SJSA1 (cell line): ENCODE data around the gene NRN1L. TPM values are rescaled to one million over a fixed set of nuclear protein-coding genes. Genes with fewer than 3 reads are reported as not detected.

ENCODE experiments used
- DNase-seq, 2 experiments: peaks; one replicate each; pipeline ENCODE4 v3.0.0-alpha.2; 2015 to 2020; ENCODE audit warnings: low spot score in 2 of 2, low read depth in 1 of 2
- H3K27ac ChIP-seq: fragments of 250-450 bp; sonication (Bioruptor Pico); 2 replicates; pipeline ENCODE4 v1.5.1; 2020; ENCODE audit warnings: mild to moderate bottlenecking, moderate library complexity
- H3K27me3 ChIP-seq: fragments of 250-450 bp; sonication (Bioruptor Pico); replicated peaks from 2 replicates; pipeline ENCODE4 v1.5.1; 2020; ENCODE audit warnings: mild to moderate bottlenecking, moderate library complexity
- H3K36me3 ChIP-seq: fragments of 250-450 bp; sonication (Bioruptor Pico); 2 replicates; pipeline ENCODE4 v1.5.1; 2020; ENCODE audit warnings: mild to moderate bottlenecking
- H3K4me1 ChIP-seq: fragments of 250-450 bp; sonication (Bioruptor Pico); replicated peaks from 2 replicates; pipeline ENCODE4 v1.6.1; 2021; ENCODE audit warnings: mild to moderate bottlenecking
- H3K4me3 ChIP-seq: fragments of 250-450 bp; sonication (Bioruptor Pico); 2 replicates; pipeline ENCODE4 v1.5.1; 2020; ENCODE audit warnings: mild to moderate bottlenecking
- H3K9me3 ChIP-seq: fragments of 250-450 bp; sonication (Bioruptor Pico); replicated peaks from 2 replicates; pipeline ENCODE4 v1.5.1; 2020; ENCODE audit warnings: mild to moderate bottlenecking
- total RNA-seq: library from RNA; depleted of rRNA; stranded (reverse); fragments of >200 nt; shearing (Covaris generic); gene quantifications from 2 replicates; pipeline ENCODE4 v1.2.3, GENCODE V29; 2014

The NRN1L gene
- total RNA-seq, 1 experiment from 2014 or later: not detected

GRCh38 chr16:67882374-67883145 lies 2.1 kb upstream of the NRN1L start:
- Histone ChIP-seq H3K36me3 (peaks cover 86% of the 10 kb centered on the region), H3K9me3 (no peaks in the 10 kb centered on the region), H3K27ac (no peak overlapping the region), H3K4me3 (no peak overlapping the region), H3K27me3 (no peaks in the 10 kb centered on the region), H3K4me1 (no peaks in the 10 kb centered on the region)
- DNase-seq: no peak

GRCh38 chr16:67883146-67883871 lies 1.4 kb upstream of the NRN1L start:
- Histone ChIP-seq H3K9me3 (no peaks in the 10 kb centered on the region), H3K27me3 (no peaks in the 10 kb centered on the region), H3K27ac (no peak overlapping the region), H3K4me3 (no peak overlapping the region), H3K4me1 (no peaks in the 10 kb centered on the region), H3K36me3 (peaks cover 78% of the 10 kb centered on the region)
- no peak for DNase-seq

- DNase-seq: peak; percentile 37 to 63
- Histone ChIP-seq H3K9me3 (no peaks in the 10 kb centered on the region), H3K4me1 (no peaks in the 10 kb centered on the region)
Observed at GRCh38 chr16:67883872-67884261, 818 bp upstream of the NRN1L start.

GRCh38 chr16:67885545-67885944 lies 860 bp downstream of the NRN1L start:
- Histone ChIP-seq H3K27me3 (no peaks in the 10 kb centered on the region), H3K4me3 (no peak overlapping the region), H3K27ac (no peak overlapping the region), H3K36me3 (peaks cover 56% of the 10 kb centered on the region), H3K9me3 (no peaks in the 10 kb centered on the region), H3K4me1 (no peaks in the 10 kb centered on the region)
- no peak for DNase-seq

More at GRCh38 chr16:67883872-67884261, 818 bp upstream of the NRN1L start:
- Histone ChIP-seq H3K4me3 (no peak overlapping the region), H3K27ac (no peak overlapping the region), H3K36me3 (peaks cover 73% of the 10 kb centered on the region), H3K27me3 (no peaks in the 10 kb centered on the region)

- Histone ChIP-seq H3K4me1 (no peaks in the 10 kb centered on the region), H3K4me3 (no peak overlapping the region), H3K27ac (no peak overlapping the region), H3K36me3 (peaks cover 52% of the 10 kb centered on the region), H3K9me3 (no peaks in the 10 kb centered on the region), H3K27me3 (no peaks in the 10 kb centered on the region)
- DNase-seq: no peak
Observed at GRCh38 chr16:67885976-67886375, 1.3 kb downstream of the NRN1L start.

- Histone ChIP-seq H3K4me3 (no peak overlapping the region), H3K4me1 (no peaks in the 10 kb centered on the region), H3K9me3 (no peaks in the 10 kb centered on the region), H3K27ac (no peak overlapping the region), H3K36me3 (peaks cover 47% of the 10 kb centered on the region), H3K27me3 (no peaks in the 10 kb centered on the region)
- no peak for DNase-seq
Observed at GRCh38 chr16:67886387-67886786, 1.7 kb downstream of the NRN1L start.

GRCh38 chr16:67888331-67888730 lies 3.6 kb downstream of the NRN1L start:
- Histone ChIP-seq H3K9me3 (peaks cover 2% of the 10 kb centered on the region; the same call in 1 of the 2 replicates), H3K36me3 (peaks cover 31% of the 10 kb centered on the region), H3K4me1 (peaks cover 7% of the 10 kb centered on the region), H3K27me3 (no peaks in the 10 kb centered on the region), H3K4me3 (no peak overlapping the region), H3K27ac (no peak overlapping the region)
- no peak for DNase-seq

GRCh38 chr16:67892375-67892774 lies 7.7 kb downstream of the NRN1L start:
- Histone ChIP-seq H3K27ac (peak overlapping the region; percentile 10; the same call in 1 of the 2 replicates), H3K4me3 (peak overlapping the region; percentile 100), H3K36me3 (peaks cover 15% of the 10 kb centered on the region), H3K27me3 (no peaks in the 10 kb centered on the region), H3K4me1 (peaks cover 18% of the 10 kb centered on the region), H3K9me3 (peaks cover 5% of the 10 kb centered on the region; the same call in 1 of the 2 replicates)
- no peak for DNase-seq

- peaks cover 18% of the 10 kb centered on the region for H3K4me1 ChIP-seq
- H3K36me3 ChIP-seq: peaks cover 15% of the 10 kb centered on the region
- H3K9me3 ChIP-seq: peaks cover 5% of the 10 kb centered on the region; the same call in 1 of the 2 replicates
- DNase-seq: peak; percentile 88 to 97
- peak within 1 kb of the TSS; percentile 100 for H3K4me3 ChIP-seq
- peak within 1 kb of the TSS; percentile 91 for H3K27ac ChIP-seq
- no peaks in the 10 kb centered on the region for H3K27me3 ChIP-seq
Observed at GRCh38 chr16:67892899-67893742, 8.4 kb downstream of the NRN1L start, which contains the start of gene PSKH1. Gene PSKH1 (plus strand): TSS chr16:67893254. CDS start chr16:67908750, 15,496 bp downstream.

- Histone ChIP-seq H3K9me3 (peaks cover 5% of the 10 kb centered on the region; the same call in 1 of the 2 replicates), H3K27ac (peak overlapping the region; percentile 91), H3K27me3 (no peaks in the 10 kb centered on the region), H3K36me3 (peaks cover 15% of the 10 kb centered on the region), H3K4me3 (peak overlapping the region; percentile 100), H3K4me1 (peaks cover 18% of the 10 kb centered on the region)
- DNase-seq: no peak
Observed at GRCh38 chr16:67893743-67894399, 9.2 kb downstream of the NRN1L start.

- Histone ChIP-seq H3K9me3 (peaks cover 5% of the 10 kb centered on the region; the same call in 1 of the 2 replicates), H3K27ac (no peak overlapping the region), H3K4me1 (peaks cover 18% of the 10 kb centered on the region), H3K4me3 (no peak overlapping the region), H3K36me3 (peaks cover 18% of the 10 kb centered on the region), H3K27me3 (no peaks in the 10 kb centered on the region)
- DNase-seq: no peak
Observed at GRCh38 chr16:67897231-67897630, 12.5 kb downstream of the NRN1L start.

- no peak overlapping the region for H3K27ac ChIP-seq
- H3K4me1 ChIP-seq: peaks cover 7% of the 10 kb centered on the region
Observed at GRCh38 chr16:67901734-67902133, 17.0 kb downstream of the NRN1L start.

GRCh38 chr16:67902831-67903230 lies 18.1 kb downstream of the NRN1L start:
- H3K36me3 ChIP-seq: peaks cover 13% of the 10 kb centered on the region
- no peaks in the 10 kb centered on the region for H3K9me3 ChIP-seq
- no peak overlapping the region for H3K4me3 ChIP-seq
- peak in 1 of 2 experiments; percentile 15 for DNase-seq
- peaks cover 7% of the 10 kb centered on the region for H3K4me1 ChIP-seq
- H3K27me3 ChIP-seq: no peaks in the 10 kb centered on the region
- peak overlapping the region; percentile 24; the same call in 1 of the 2 replicates for H3K27ac ChIP-seq

More at GRCh38 chr16:67901734-67902133, 17.0 kb downstream of the NRN1L start:
- Histone ChIP-seq H3K9me3 (no peaks in the 10 kb centered on the region), H3K4me3 (no peak overlapping the region), H3K36me3 (peaks cover 13% of the 10 kb centered on the region), H3K27me3 (no peaks in the 10 kb centered on the region)
- no peak for DNase-seq
